K562 (cell line): ENCODE results near the gene SYS1. TPM values are rescaled to one million over a fixed set of nuclear protein-coding genes. Genes with fewer than 3 reads are reported as not detected.
A peak's percentile ranks its signal among the peaks of the same experiment; 100 is the strongest.

Experiments used
- ARID2 ChIP-seq: fragments of 450-650 bp; IDR thresholded peaks from 2 replicates; pipeline ENCODE4 v1.6.1; 2017; ENCODE audit warnings: antibody characterized with exemption, mild to moderate bottlenecking
- BRCA1 ChIP-seq, 2 experiments: fragments of 450-650 bp in 1 of 2; sonication (generic) in 1 of 2; formaldehyde crosslinking in 1 of 2; IDR thresholded peaks; 2 replicates each; pipeline versions ENCODE4 v1.5.0 to v1.6.1; 2017 to 2020; ENCODE audit warnings: mild to moderate bottlenecking in 1 of 2, missing genetic modification reagents in 1 of 2
- MEF2A ChIP-seq: IDR thresholded peaks from 2 replicates; pipeline ENCODE4 v1.6.1; 2011; ENCODE audit warnings: low read depth, mild to moderate bottlenecking, low read length, moderate library complexity; ENCODE audit not compliant: control insufficient read depth
- MITF ChIP-seq: IDR thresholded peaks from 2 replicates; pipeline ENCODE4 v1.6.1; 2014; ENCODE audit warnings: antibody characterized with exemption
- MTA3 ChIP-seq: fragments of 450-650 bp; formaldehyde crosslinking; IDR thresholded peaks from 2 replicates; pipeline ENCODE4 v1.6.1; 2017; ENCODE audit warnings: mild to moderate bottlenecking, borderline replicate concordance
- PKNOX1 ChIP-seq: fragments of 450-650 bp; IDR thresholded peaks from 2 replicates; pipeline ENCODE4 v1.6.1; 2016
- POLR2AphosphoS2 ChIP-seq: IDR thresholded peaks from 2 replicates; pipeline ENCODE4 v1.6.1; 2012; ENCODE audit warnings: low read length, improper control_type of control experiment
- SPI1 ChIP-seq: IDR thresholded peaks from 2 replicates; pipeline ENCODE4 v1.6.1; 2011; ENCODE audit warnings: low read depth, low read length, control low read depth, borderline replicate concordance
- TSHZ1 ChIP-seq: fragments of 250-450 bp; sonication (Bioruptor Pico); IDR thresholded peaks from 2 replicates; pipeline ENCODE4 v1.4.0; 2020; ENCODE audit warnings: mild to moderate bottlenecking, moderate library complexity
- ZMIZ1 ChIP-seq, 2 experiments: fragments of 150-350 bp in 1 of 2; IDR thresholded peaks; 2 replicates each; pipeline ENCODE4 v1.6.1; 2012 to 2016; ENCODE audit warnings: low read depth in 2 of 2, low read length in 2 of 2, mild to moderate bottlenecking in 1 of 2, moderate library complexity in 1 of 2
- ZNF3 ChIP-seq: fragments of 250-450 bp; sonication (Bioruptor Pico); IDR thresholded peaks from 2 replicates; pipeline ENCODE4 v1.5.0; 2021; ENCODE audit warnings: mild to moderate bottlenecking, moderate library complexity
- ZNF354B ChIP-seq: fragments of 250-450 bp; sonication (Bioruptor Pico); IDR thresholded peaks from 2 replicates; pipeline ENCODE4 v1.4.0; 2020
- ZNF518B ChIP-seq: fragments of 250-450 bp; sonication (Bioruptor Pico); IDR thresholded peaks from 2 replicates; pipeline ENCODE4 v1.5.0; 2021; ENCODE audit warnings: mild to moderate bottlenecking, moderate library complexity
- ZNF584 ChIP-seq: fragments of 200-800 bp; sonication (Bioruptor generic); IDR thresholded peaks from 2 replicates; pipeline ENCODE4 v1.6.1; 2016; ENCODE audit warnings: low read depth, mild to moderate bottlenecking, missing genetic modification characterization, missing compliant biosample characterization
- ZSCAN29 ChIP-seq: fragments of 450-650 bp; IDR thresholded peaks from 2 replicates; pipeline ENCODE4 v1.6.1; 2017
- polyA plus RNA-seq, 8 experiments: library from polyadenylated mRNA; depleted of rRNA in 4 of 8; stranded (reverse) in 5 of 8; unstranded in 3 of 8; fragments of >200 nt; fragmentation: Nextera tagmentation in 2 of 8; fragmentation: Illumina TruSeq in 1 of 8; extraction: Ambion mirVana in 2 of 8; extraction: Trizol in 1 of 8; gene quantifications; 2 replicates each; pipeline versions ENCODE4 v1.2.1 to v1.2.3, GENCODE V29; 2011 to 2014; ENCODE audit warnings: inconsistent platforms in 1 of 8, missing spikeins in 1 of 8
- total RNA-seq, 7 experiments: library from RNA; depleted of rRNA in 6 of 7; stranded (reverse); fragments of >200 nt in 6 of 7; fragmentation: Illumina TruSeq in 2 of 7; extraction: Trizol in 2 of 7; gene quantifications; 2 replicates each; pipeline versions ENCODE4 v1.2.1 to v1.2.3, GENCODE V29; 2011 to 2021; ENCODE audit warnings: low replicate concordance in 1 of 7

SYS1 gene
- total and polyA plus RNA-seq, 9 of the 15 experiments (the other 6 are each of a cell fraction or from before 2014, with no cell fraction given), result 11.1 to 25.2 (median 17.5) TPM

- TF ChIP-seq ZNF518B (CRISPR knock-in tag) (no peak), TSHZ1 (CRISPR knock-in tag) (no peak), ZNF584 (CRISPR knock-in tag) (no peak), ZSCAN29 (no peak), ZMIZ1 (IDR thresholded peaks at IDR 0.05; ENCODE audit: low read depth in 2 of 2, low read length in 2 of 2) (no peak), MITF (peak; percentile 94), BRCA1 (IDR thresholded peaks at IDR 0.05) (no peak), BRCA1 (CRISPR knock-in tag; IDR thresholded peaks at IDR 0.05) (no peak), ZNF354B (CRISPR knock-in tag) (no peak), PKNOX1 (peak; percentile 98), ARID2 (peak; percentile 94), ZNF3 (CRISPR knock-in tag) (no peak), POLR2AphosphoS2 (no peak), MTA3 (peak; percentile 54; the same call in 1 of the 2 replicates), MEF2A (no peak), SPI1 (peak; percentile 86)
Measured at GRCh38 chr20:45322952-45323383, 40.0 kb upstream of the SYS1 start (continued).
